Large intestine (tissue), 3 donors: Measurements from ENCODE around the gene CLIP1. TPM values are rescaled to one million over a fixed set of nuclear protein-coding genes. Genes with fewer than 3 reads are reported as not detected.
"Not testable (repeated sequence)": the region's sequence is repeated elsewhere in the genome, so short reads cannot be mapped to it uniquely, and the experiment has no call there.

ENCODE experiments used
- DNase-seq, 2 donors: peaks; one replicate each; pipeline versions ENCODE4 v3.0.0 to v3.0.0-alpha.2; 2013
- H3K27ac ChIP-seq: one replicate; pipeline ENCODE4 v1.5.1; 2013; ENCODE audit warnings: low read length
- H3K27me3 ChIP-seq: 2 replicates; pipeline ENCODE4 v1.6.1; 2013; ENCODE audit warnings: low read length; ENCODE audit not compliant: control insufficient read depth, insufficient read depth
- H3K36me3 ChIP-seq: 2 replicates; pipeline ENCODE4 v1.6.1; 2013; ENCODE audit warnings: low read length; ENCODE audit not compliant: control insufficient read depth, insufficient read depth
- H3K4me1 ChIP-seq: one replicate; pipeline ENCODE4 v1.6.1; 2013; ENCODE audit warnings: low read length; ENCODE audit not compliant: control insufficient read depth, insufficient read depth
- H3K4me3 ChIP-seq: one replicate; pipeline ENCODE4 v1.5.1; 2013; ENCODE audit warnings: low read length
- H3K9me3 ChIP-seq: one replicate; pipeline ENCODE4 v1.6.1; 2013; ENCODE audit warnings: mild to moderate bottlenecking, low read depth, low read length, moderate library complexity; ENCODE audit not compliant: control insufficient read depth
- WGBS: methylation state at CpG from one replicate; pipeline ENCODE4 v1.1.5; 2013; ENCODE audit warnings: low lambda C conversion rate; ENCODE audit not compliant: insufficient coverage; 5-methylcytosine and 5-hydroxymethylcytosine counted together
- polyA plus RNA-seq: library from polyadenylated mRNA; unstranded; fragments of 120-200 nt; gene quantifications from one replicate; pipeline ENCODE4 v1.2.1, GENCODE V29; 2013

CLIP1 gene
- polyA plus RNA-seq, 1 donor = 37.3 TPM

DNA sequence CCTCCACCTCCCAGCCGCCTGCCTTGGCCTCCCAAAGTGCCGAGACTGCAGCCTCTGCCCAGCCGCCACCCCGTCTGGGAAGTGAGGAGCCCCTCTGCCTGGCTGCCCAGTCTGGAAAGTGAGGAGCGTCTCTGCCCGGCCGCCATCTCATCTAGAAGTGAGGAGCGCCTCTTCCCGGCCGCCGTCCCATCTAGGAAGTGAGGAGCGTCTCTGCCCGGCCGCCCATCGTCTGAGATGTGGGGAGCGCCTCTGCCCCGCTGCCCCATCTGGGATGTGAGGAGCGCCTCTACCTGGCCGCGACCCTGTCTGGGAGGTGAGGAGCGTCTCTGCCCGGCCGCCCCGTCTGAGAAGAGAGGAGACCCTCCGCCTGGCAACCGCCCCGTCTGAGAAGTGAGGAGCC is 65.5 kb downstream of the CLIP1 start:
- not testable (repeated sequence) for DNase-seq, H3K4me3 ChIP-seq, H3K27me3 ChIP-seq, H3K4me1 ChIP-seq, H3K27ac ChIP-seq
- H3K36me3 ChIP-seq = peaks cover 50% of the 10 kb centered on the region
- H3K9me3 ChIP-seq = peaks cover 11% of the 10 kb centered on the region
- no CpG with 5 or more reads among the region's 27 CpGs for WGBS

DNA sequence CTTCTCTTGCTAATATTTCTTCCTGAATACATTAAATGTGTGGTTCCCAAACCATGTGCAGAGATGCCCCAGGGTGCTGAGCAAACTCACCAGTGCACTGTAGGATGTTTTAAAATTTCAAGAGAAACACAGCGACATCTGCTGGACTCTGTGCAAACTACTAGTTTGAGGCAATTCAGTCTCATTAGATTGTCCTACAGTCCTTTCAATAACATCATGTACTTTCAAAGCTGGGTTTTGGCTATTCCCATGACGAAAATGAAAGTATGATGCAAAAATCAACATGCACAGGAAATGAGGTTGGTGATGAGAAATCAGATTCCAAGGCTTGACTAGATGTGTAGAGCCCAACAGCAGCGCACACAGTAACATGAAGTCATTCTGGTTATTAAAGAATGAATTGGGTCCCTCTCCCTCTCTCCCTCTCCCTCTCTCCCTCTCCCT is 66.3 kb downstream of the CLIP1 start:
- peaks cover 48% of the 10 kb centered on the region for H3K36me3 ChIP-seq
- H3K27ac ChIP-seq = no peak overlapping the region
- peak; percentile 7 to 23 for DNase-seq
- H3K4me1 ChIP-seq = no peaks in the 10 kb centered on the region
- no peaks in the 10 kb centered on the region for H3K27me3 ChIP-seq
- WGBS = no CpG with 5 or more reads among the region's 3 CpGs
- peaks cover 11% of the 10 kb centered on the region for H3K9me3 ChIP-seq
- H3K4me3 ChIP-seq = no peak overlapping the region

DNA sequence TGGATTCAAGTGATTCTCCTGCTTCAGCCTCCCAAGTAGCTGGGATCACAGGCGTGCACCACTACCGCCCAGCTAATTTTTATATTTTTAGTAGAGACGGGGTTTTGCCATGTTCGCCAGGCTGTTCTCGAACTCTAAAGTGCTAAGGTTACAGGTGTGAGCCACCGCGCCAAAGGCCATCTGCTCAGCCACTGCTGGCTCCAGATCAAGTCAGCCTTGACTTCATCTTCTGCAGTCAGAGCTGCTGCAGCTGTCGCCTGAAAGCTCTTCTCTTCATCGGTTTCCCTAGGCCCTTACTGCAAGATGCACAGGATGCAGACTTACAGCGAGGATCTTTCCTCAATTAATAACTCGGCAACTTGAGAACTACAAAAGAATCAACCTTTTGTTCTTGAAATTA is 66.8 kb downstream of the CLIP1 start:
- peaks cover 43% of the 10 kb centered on the region for H3K36me3 ChIP-seq
- H3K27ac ChIP-seq = no peak overlapping the region
- no peaks in the 10 kb centered on the region for H3K4me1 ChIP-seq
- no peak for DNase-seq
- no peak overlapping the region for H3K4me3 ChIP-seq
- H3K27me3 ChIP-seq = no peaks in the 10 kb centered on the region
- 100% methylated on average over 2 of the region's 11 CpGs for WGBS
- H3K9me3 ChIP-seq = peaks cover 11% of the 10 kb centered on the region

DNA sequence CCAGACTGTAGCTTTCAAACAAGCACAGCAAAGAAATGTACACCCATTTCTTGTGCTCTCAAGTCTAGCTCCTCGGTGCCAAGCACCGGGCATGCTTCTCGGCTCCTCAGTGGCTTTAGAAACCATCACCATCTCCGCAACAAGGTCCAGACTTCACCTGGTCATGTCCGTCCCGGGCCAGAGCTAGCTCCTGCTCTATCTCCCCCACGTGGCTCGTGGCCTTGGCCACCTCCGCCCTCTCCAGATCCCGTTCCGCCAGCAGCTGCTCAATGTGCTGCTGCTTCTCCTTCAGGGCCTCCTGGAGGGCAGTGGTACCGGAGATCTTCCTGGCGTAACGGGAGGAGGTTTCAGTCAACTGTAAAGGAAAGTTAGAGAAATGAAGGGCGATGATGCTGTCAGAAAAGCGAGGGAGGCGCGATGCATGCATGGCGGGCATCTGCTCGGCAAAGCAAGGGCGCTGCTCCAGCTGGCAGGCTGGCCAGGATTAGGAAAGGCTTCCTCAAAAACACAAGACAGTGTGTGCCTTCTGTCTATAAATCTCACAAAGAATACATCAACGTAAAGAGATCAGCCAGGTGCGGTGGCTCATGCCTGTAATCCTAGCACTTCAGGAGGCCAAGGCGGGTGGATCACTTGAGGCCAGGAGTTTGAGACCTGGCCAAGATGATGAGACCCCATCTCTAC is 67.4 kb downstream of the CLIP1 start:
- no peak overlapping the region for H3K27ac ChIP-seq
- no peaks in the 10 kb centered on the region for H3K27me3 ChIP-seq
- WGBS = 95% methylated on average over 5 of the region's 24 CpGs
- peaks cover 40% of the 10 kb centered on the region for H3K36me3 ChIP-seq
- no peaks in the 10 kb centered on the region for H3K4me1 ChIP-seq
- DNase-seq = no peak
- no peak overlapping the region for H3K4me3 ChIP-seq
- peaks cover 11% of the 10 kb centered on the region for H3K9me3 ChIP-seq

DNA sequence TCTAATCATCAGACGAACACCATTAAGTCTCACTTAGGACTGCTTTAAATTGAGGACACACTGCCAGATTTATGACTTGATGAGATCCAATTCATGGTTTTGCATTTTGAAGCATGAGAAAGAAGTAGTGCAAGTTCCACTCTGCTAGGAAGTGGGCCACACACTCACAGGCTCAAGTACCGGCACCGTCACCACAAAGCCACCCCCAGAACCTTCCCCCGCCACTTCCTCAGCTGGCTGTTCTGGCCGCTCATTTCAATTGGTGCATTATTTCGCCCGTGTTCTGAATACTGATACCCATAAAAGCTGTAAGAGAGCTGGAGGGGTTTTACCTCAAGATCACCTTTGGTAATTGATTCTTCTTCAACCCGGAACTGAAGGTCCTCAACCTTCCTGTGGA is 70.1 kb downstream of the CLIP1 start:
- WGBS = 100% methylated on average over 1 of the region's 8 CpGs
- no peak for DNase-seq
- Histone ChIP-seq H3K27me3 (no peaks in the 10 kb centered on the region), H3K36me3 (peaks cover 37% of the 10 kb centered on the region), H3K27ac (no peak overlapping the region), H3K4me1 (no peaks in the 10 kb centered on the region), H3K4me3 (no peak overlapping the region), H3K9me3 (peaks cover 11% of the 10 kb centered on the region)

DNA sequence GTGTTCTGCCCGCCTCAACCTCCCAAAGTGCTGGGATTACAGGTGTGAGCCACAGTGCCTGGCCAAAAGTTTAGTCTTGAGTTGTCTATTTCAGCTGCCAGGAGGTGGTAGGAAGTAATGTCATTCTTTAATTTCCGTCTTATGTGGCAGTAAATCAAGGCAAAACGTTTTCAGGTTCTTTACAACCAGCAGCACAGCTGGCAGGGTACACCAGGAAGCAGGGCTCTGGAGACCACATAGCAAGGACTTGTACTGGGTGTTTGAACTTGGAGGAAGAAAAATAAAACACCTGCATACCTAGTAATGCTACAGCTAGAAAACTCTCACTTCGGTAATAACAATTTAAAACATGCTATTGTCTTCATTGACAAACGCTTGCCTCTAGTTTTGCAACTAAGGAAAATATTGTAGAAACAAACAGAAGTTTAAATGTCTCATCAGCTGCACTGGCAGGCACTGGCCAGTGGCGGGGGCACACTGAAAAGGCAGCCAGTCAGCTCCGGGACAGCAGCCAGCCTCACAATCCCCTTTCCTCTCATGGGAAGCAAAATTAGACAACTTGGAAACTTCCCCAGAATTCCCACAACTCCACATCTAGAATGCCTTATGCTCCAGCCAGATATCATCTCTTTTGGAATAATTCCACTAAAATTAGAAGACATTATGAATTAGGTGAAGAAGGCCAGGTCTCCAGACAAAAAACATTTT is 72.2 kb downstream of the CLIP1 start:
- DNase-seq = no peak
- Histone ChIP-seq H3K4me3 (no peak overlapping the region), H3K27ac (no peak overlapping the region), H3K36me3 (peaks cover 43% of the 10 kb centered on the region), H3K9me3 (no peaks in the 10 kb centered on the region), H3K27me3 (no peaks in the 10 kb centered on the region), H3K4me1 (no peaks in the 10 kb centered on the region)
- 50% methylated on average over 1 of the region's 7 CpGs for WGBS

DNA sequence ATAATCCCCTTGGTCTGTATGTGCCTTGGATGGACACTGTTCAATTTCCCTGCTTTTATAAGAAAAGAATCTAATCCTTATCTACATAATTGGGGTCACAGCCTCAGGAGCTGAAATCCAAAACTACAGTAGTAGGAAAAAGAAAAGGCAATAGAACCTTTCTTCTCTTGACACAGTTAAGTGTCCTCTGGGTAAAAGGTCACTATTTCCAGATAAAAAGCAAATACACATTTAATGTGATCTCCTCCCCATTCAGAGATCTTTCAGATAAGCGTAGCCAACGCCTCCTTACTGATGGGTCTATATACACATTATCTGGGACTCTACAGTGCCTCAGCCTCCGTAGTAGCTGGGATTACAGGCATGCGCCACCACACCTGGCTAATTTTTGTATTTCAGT is 73.4 kb downstream of the CLIP1 start:
- Histone ChIP-seq H3K27ac (no peak overlapping the region), H3K4me3 (no peak overlapping the region), H3K27me3 (no peaks in the 10 kb centered on the region), H3K4me1 (no peaks in the 10 kb centered on the region), H3K36me3 (peaks cover 33% of the 10 kb centered on the region), H3K9me3 (no peaks in the 10 kb centered on the region)
- DNase-seq = no peak
- WGBS = no CpG with 5 or more reads among the region's 4 CpGs

DNA sequence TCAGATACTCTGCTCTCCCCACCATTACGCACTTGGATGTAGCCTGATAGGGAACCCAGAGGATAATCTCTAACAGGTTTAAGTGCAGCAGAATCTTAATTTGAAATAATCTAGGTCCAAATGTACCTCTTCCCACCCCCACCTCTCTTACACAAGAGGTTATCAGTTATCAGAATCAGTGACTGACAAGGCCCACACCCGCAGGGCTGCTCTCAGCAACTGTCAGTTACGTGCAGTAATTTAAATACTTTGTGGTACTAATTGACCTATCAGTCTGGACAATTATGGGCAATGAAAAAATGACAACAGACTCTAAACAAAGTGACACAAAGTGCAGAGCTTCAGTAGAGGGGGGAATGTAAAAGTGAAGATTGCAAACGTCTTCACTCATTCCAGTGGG is 74.0 kb downstream of the CLIP1 start:
- Histone ChIP-seq H3K36me3 (peaks cover 30% of the 10 kb centered on the region), H3K27me3 (no peaks in the 10 kb centered on the region), H3K4me1 (no peaks in the 10 kb centered on the region), H3K9me3 (no peaks in the 10 kb centered on the region), H3K4me3 (no peak overlapping the region), H3K27ac (no peak overlapping the region)
- DNase-seq = no peak
- no CpG with 5 or more reads among the region's 4 CpGs for WGBS

DNA sequence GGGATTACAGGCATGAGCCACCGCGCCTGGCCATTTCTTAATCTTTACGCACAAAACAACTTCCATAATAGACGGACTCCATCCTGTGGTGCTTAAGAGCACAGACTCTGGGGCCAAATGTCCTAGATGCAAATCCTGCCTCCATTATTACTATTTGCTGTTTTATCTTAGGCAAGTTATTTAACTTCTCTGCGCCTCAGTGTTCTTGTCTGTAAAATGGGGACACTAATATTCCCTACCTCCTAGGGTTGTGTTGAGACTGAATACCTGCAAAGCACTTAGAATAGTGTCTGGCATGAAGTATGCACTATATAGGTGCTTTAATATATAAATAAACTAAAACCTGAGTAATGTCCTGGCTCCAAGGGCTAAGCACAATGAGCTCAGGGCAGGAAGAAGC is 76.4 kb downstream of the CLIP1 start:
- Histone ChIP-seq H3K9me3 (no peaks in the 10 kb centered on the region), H3K4me1 (no peaks in the 10 kb centered on the region), H3K36me3 (peaks cover 23% of the 10 kb centered on the region), H3K27me3 (no peaks in the 10 kb centered on the region), H3K4me3 (no peak overlapping the region), H3K27ac (no peak overlapping the region)
- no peak for DNase-seq
- 100% methylated on average over 1 of the region's 5 CpGs for WGBS

DNA sequence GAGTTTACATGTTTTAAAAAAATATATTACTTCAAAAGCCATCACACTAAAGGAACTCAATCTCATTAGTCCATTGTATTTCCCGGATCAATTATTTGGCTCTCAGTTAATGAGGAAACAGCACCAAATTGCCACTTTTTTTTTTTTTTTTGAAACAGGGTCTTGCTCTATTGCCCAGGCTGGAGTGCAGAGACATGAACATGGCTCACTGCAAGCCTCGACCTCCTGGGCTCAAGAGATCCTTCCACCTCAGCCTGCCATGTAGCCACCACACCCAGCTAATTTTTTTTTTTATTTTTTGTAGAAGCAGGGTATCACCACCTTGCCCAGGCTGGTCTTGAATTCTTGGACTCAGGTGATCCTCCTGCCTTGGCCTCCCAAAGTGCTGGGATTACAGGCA is 77.4 kb downstream of the CLIP1 start:
- WGBS = no CpG with 5 or more reads among the region's 2 CpGs
- DNase-seq = no peak

More for the DNA sequence above, 77.4 kb downstream of the CLIP1 start:
- H3K36me3 ChIP-seq = peaks cover 22% of the 10 kb centered on the region
- no peaks in the 10 kb centered on the region for H3K4me1 ChIP-seq
- no peak overlapping the region for H3K27ac ChIP-seq
- no peaks in the 10 kb centered on the region for H3K9me3 ChIP-seq
- no peaks in the 10 kb centered on the region for H3K27me3 ChIP-seq
- no peak overlapping the region for H3K4me3 ChIP-seq
